Fibroblast of lung (primary cell): Measurements from ENCODE around the gene SHC4. TPM values are rescaled to one million over a fixed set of nuclear protein-coding genes. Genes with fewer than 3 reads are reported as not detected.

Experiments used
- DNase-seq, 2 donors: peaks; one replicate each; pipeline versions ENCODE4 v3.0.0 to v3.0.0-alpha.2; 2010; ENCODE audit warnings: low read depth in 2 of 2
- H2AFZ ChIP-seq: 2 replicates; pipeline ENCODE4 v1.5.1; 2012; ENCODE audit warnings: low read length, control low read depth, inconsistent platforms
- H3K27ac ChIP-seq: 2 replicates; pipeline ENCODE4 v1.5.1; 2011; ENCODE audit warnings: low read length, control low read depth; ENCODE audit not compliant: insufficient read depth
- H3K27me3 ChIP-seq: 2 replicates; pipeline ENCODE4 v1.5.1; 2011; ENCODE audit warnings: mild to moderate bottlenecking, low read length; ENCODE audit not compliant: control insufficient read depth, insufficient read depth
- H3K36me3 ChIP-seq: 2 replicates; pipeline ENCODE4 v1.5.1; 2011; ENCODE audit warnings: low read length; ENCODE audit not compliant: control insufficient read depth, insufficient read depth
- H3K4me1 ChIP-seq: 2 replicates; pipeline ENCODE4 v1.5.1; 2011; ENCODE audit warnings: low read length; ENCODE audit not compliant: control insufficient read depth, insufficient read depth; ENCODE audit errors: extremely low read depth
- H3K4me2 ChIP-seq: 2 replicates; pipeline ENCODE4 v1.5.1; 2011; ENCODE audit warnings: low read length, control low read depth; ENCODE audit not compliant: insufficient read depth; ENCODE audit errors: extremely low read depth
- H3K4me3 ChIP-seq, 4 experiments: fragments of 200-600 bp in 1 of 4; sonication (generic) in 1 of 4; replicated peaks in 1 of 4; 2 replicates each; pipeline ENCODE4 v1.5.1; 2011 to 2016; ENCODE audit warnings: low read length in 4 of 4, low read depth in 3 of 4, mild to moderate bottlenecking in 3 of 4, control low read depth in 2 of 4, inconsistent platforms in 1 of 4, mixed read lengths in 1 of 4; ENCODE audit not compliant: insufficient read depth in 1 of 4; ENCODE audit errors: control extremely low read depth in 1 of 4
- H3K79me2 ChIP-seq: 2 replicates; pipeline ENCODE4 v1.5.1; 2012; ENCODE audit warnings: mild to moderate bottlenecking, low read length, inconsistent platforms; ENCODE audit not compliant: control insufficient read depth, insufficient read depth
- H3K9ac ChIP-seq: 2 replicates; pipeline ENCODE4 v1.5.1; 2011; ENCODE audit warnings: mild to moderate bottlenecking, low read length, control low read depth; ENCODE audit not compliant: insufficient read depth
- H3K9me3 ChIP-seq: 2 replicates; pipeline ENCODE4 v1.5.1; 2012; ENCODE audit warnings: low read depth, low read length; ENCODE audit not compliant: control insufficient read depth, insufficient read depth
- H4K20me1 ChIP-seq: 2 replicates; pipeline ENCODE4 v1.5.1; 2011; ENCODE audit warnings: low read length; ENCODE audit not compliant: control insufficient read depth, insufficient read depth; ENCODE audit errors: extremely low read depth
- EZH2 ChIP-seq: IDR thresholded peaks from 2 replicates; pipeline ENCODE4 v1.5.1; 2012; ENCODE audit warnings: low read length, control low read depth, mild to moderate bottlenecking; ENCODE audit errors: missing control alignments
- polyA plus RNA-seq, 2 donors: library from polyadenylated mRNA; depleted of rRNA in 1 of 2; stranded (reverse) in 1 of 2; unstranded in 1 of 2; fragments of >200 nt; gene quantifications; 2 replicates each; pipeline ENCODE4 v1.2.1, GENCODE V29; 2011 to 2012; ENCODE audit warnings: missing spikeins in 1 of 2
- total RNA-seq: library from RNA; depleted of rRNA; stranded (reverse); fragments of >200 nt; gene quantifications from 2 replicates; pipeline ENCODE4 v1.2.1, GENCODE V29; 2014
- TF ChIP-seq, protein P1 (sequence below), 2 donors: IDR thresholded peaks in 1 of 2; conservative IDR thresholded peaks in 1 of 2; 1 replicate in 1 of 2; 2 replicates in 1 of 2; pipeline ENCODE4 v1.5.1; 2011 to 2012; ENCODE audit warnings: low read length in 2 of 2, control low read depth in 1 of 2, inconsistent platforms in 1 of 2, low read depth in 1 of 2, mild to moderate bottlenecking in 1 of 2

The SHC4 gene
- total and polyA plus RNA-seq, 2 donors (not counting 1 experiment from before 2014, with no cell fraction given) = 0.75 to 1.5 TPM

DNA sequence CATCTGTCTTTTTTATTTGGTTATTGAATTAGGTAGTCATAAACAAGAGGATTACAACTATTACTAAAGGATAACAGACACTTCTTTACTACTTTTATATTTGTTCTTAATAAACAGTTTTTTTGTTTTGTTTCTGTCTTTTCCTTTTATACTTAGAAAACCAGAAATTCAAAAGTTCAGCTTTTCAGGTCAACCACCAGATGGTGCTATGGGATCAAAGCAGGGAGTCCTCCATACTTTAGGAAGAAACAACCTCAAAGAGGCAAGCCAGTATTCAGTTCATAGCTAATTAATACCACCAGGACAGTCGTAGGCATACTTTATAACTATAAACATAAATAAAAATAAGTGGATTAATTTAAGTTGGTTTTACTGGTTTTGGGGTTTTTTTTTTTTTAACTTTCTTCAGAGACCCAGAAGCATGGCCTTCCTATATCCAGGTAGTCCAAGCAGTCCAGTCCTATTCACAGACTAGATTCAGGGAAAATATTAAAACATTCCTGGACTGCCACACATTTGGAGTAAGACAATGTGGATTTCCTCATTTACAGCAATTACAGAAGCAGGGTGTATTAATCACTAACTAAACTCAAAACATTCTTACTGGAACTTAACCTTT lies 101.8 kb downstream of the SHC4 start:
- no peaks in the 10 kb centered on the region for H3K79me2 ChIP-seq
- DNase-seq = peak; percentile 67 to 86
- H3K27ac ChIP-seq = no peak overlapping the region
- H3K4me2 ChIP-seq = no peak overlapping the region
- H3K4me3 ChIP-seq = no peak overlapping the region
- H3K27me3 ChIP-seq = no peaks in the 10 kb centered on the region
- no peak overlapping the region for H2AFZ ChIP-seq
- H3K36me3 ChIP-seq = no peaks in the 10 kb centered on the region
- no peak for TF ChIP-seq EZH2
- TF ChIP-seq, protein P1, sequence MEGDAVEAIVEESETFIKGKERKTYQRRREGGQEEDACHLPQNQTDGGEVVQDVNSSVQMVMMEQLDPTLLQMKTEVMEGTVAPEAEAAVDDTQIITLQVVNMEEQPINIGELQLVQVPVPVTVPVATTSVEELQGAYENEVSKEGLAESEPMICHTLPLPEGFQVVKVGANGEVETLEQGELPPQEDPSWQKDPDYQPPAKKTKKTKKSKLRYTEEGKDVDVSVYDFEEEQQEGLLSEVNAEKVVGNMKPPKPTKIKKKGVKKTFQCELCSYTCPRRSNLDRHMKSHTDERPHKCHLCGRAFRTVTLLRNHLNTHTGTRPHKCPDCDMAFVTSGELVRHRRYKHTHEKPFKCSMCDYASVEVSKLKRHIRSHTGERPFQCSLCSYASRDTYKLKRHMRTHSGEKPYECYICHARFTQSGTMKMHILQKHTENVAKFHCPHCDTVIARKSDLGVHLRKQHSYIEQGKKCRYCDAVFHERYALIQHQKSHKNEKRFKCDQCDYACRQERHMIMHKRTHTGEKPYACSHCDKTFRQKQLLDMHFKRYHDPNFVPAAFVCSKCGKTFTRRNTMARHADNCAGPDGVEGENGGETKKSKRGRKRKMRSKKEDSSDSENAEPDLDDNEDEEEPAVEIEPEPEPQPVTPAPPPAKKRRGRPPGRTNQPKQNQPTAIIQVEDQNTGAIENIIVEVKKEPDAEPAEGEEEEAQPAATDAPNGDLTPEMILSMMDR (conservative IDR thresholded peaks at IDR 0.05 in 1 of 2, IDR thresholded peaks at IDR 0.05 in 1 of 2; ENCODE audit: low read depth in 1 of 2, low read length in 2 of 2) = peak; percentile 80 to 85
- H3K4me1 ChIP-seq = peaks cover 10% of the 10 kb centered on the region
- no peaks in the 10 kb centered on the region for H4K20me1 ChIP-seq
- no peak overlapping the region for H3K9ac ChIP-seq
- no peaks in the 10 kb centered on the region for H3K9me3 ChIP-seq

DNA sequence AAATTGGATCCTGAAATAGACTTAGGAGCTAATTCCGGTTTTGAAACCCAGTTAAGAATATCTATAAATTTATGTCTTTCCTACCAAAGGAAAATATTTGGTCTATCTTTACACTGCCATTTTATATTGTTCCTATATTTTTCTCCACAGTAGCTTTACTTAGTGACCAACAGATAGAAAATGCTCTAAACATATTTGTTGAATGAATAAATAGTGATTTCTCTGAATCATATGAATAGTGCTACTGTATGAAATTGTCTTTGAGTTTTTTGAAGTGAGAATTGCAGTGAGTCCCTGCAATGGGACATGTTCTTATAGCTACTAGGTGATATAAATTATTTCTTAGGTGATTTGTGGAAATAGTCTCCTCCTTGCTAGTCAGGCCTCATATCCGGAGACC lies 104.3 kb downstream of the SHC4 start:
- no peak for DNase-seq
- no peak for TF ChIP-seq EZH2
- TF ChIP-seq, protein P1 (conservative IDR thresholded peaks at IDR 0.05 in 1 of 2, IDR thresholded peaks at IDR 0.05 in 1 of 2; ENCODE audit: low read depth in 1 of 2, low read length in 2 of 2) = no peak
- Histone ChIP-seq H2AFZ (no peak overlapping the region), H3K27ac (no peak overlapping the region), H3K9me3 (no peaks in the 10 kb centered on the region), H3K36me3 (no peaks in the 10 kb centered on the region), H4K20me1 (no peaks in the 10 kb centered on the region), H3K9ac (no peak overlapping the region), H3K4me2 (no peak overlapping the region), H3K4me3 (no peak overlapping the region), H3K27me3 (no peaks in the 10 kb centered on the region), H3K4me1 (peaks cover 7% of the 10 kb centered on the region), H3K79me2 (no peaks in the 10 kb centered on the region)

DNA sequence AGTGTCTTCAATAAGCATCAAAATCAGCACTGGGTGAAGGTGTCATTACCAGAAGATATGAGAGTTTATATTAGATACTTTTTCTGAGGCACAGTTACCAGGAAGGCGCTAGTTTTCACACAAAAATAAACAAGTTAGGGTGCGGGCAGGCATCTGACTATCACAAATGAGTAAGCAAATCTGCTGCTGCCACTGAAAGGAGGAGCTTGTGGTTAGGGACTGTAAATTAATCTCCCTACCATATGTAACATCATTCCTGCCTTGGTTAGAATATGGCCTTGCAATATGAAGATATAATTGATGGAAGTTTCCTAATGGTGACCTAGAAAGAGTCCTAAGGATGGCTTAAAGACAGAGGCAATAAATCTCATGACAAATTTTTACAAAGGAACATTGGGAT lies 105.3 kb downstream of the SHC4 start:
- peak; percentile 62 to 72 for DNase-seq
- no peaks in the 10 kb centered on the region for H4K20me1 ChIP-seq
- no peak overlapping the region for H3K4me2 ChIP-seq
- no peak overlapping the region for H3K27ac ChIP-seq
- no peaks in the 10 kb centered on the region for H3K79me2 ChIP-seq
- H3K4me1 ChIP-seq = peaks cover 7% of the 10 kb centered on the region
- no peak overlapping the region for H2AFZ ChIP-seq
- H3K36me3 ChIP-seq = no peaks in the 10 kb centered on the region
- TF ChIP-seq EZH2 = no peak
- TF ChIP-seq, protein P1 (conservative IDR thresholded peaks at IDR 0.05 in 1 of 2, IDR thresholded peaks at IDR 0.05 in 1 of 2; ENCODE audit: low read depth in 1 of 2, low read length in 2 of 2) = no peak
- no peaks in the 10 kb centered on the region for H3K9me3 ChIP-seq
- no peaks in the 10 kb centered on the region for H3K27me3 ChIP-seq
- H3K9ac ChIP-seq = no peak overlapping the region
- no peak overlapping the region for H3K4me3 ChIP-seq
